Psoas muscle (tissue), 8 donors: Measurements from ENCODE around the gene LACTBL1. TPM values are rescaled to one million over a fixed set of nuclear protein-coding genes. Genes with fewer than 3 reads are reported as not detected.

Experiments
- ATAC-seq, 4 donors: fragments of 200-7000 bp; cut with Tn5 transposase; one replicate each; pipeline ENCODE4 v1.9.1; 2020; ENCODE audit warnings: moderate library complexity in 3 of 4, mild to moderate bottlenecking in 2 of 4
- DNase-seq, 2 donors: peaks; one replicate each; pipeline ENCODE4 v3.0.0-alpha.2; 2020
- H3K27ac ChIP-seq: fragments of 200-600 bp; one replicate; pipeline ENCODE4 v1.8.0; 2022
- H3K27me3 ChIP-seq, 3 donors: fragments of 200-600 bp in 1 of 3; one replicate each; pipeline versions ENCODE4 v1.6.1 to v1.8.0; 2013 to 2022; ENCODE audit warnings: low read length in 2 of 3, mild to moderate bottlenecking in 2 of 3, moderate library complexity in 1 of 3; ENCODE audit not compliant: insufficient read depth in 3 of 3
- H3K36me3 ChIP-seq, 2 donors: fragments of 200-600 bp in 1 of 2; one replicate each; pipeline versions ENCODE4 v1.6.1 to v1.8.0; 2013 to 2022; ENCODE audit warnings: low read depth in 1 of 2, mild to moderate bottlenecking in 1 of 2, moderate library complexity in 1 of 2; ENCODE audit not compliant: insufficient read depth in 1 of 2
- H3K4me1 ChIP-seq: fragments of 200-600 bp; one replicate; pipeline ENCODE4 v1.8.0; 2022
- H3K4me3 ChIP-seq: fragments of 200-600 bp; one replicate; pipeline ENCODE4 v1.8.0; 2022; ENCODE audit warnings: mild to moderate bottlenecking
- H3K9me3 ChIP-seq: fragments of 200-600 bp; one replicate; pipeline ENCODE4 v1.8.0; 2022
- CTCF ChIP-seq: fragments of 200-600 bp; IDR thresholded peaks from one replicate; pipeline ENCODE4 v1.8.0; 2022; ENCODE audit warnings: antibody characterized with exemption
- WGBS, 3 donors: extraction: QIAGEN DNeasy Blood & Tissue Kit; methylation state at CpG; one replicate each; pipeline versions ENCODE4 v1.1.6 to v1.1.7; 2013; 5-methylcytosine and 5-hydroxymethylcytosine counted together
- intact Hi-C, 2 donors: fragments of 100-400 bp; cut with DNase I; formaldehyde crosslinking; loops; one replicate each; pipeline versions ENCODE4 v1.11.0 to v1.14.2; 2022
- polyA plus RNA-seq, 3 donors: library from polyadenylated mRNA; stranded (reverse); fragments of 200-250 nt; gene quantifications; one replicate each; pipeline ENCODE4 v1.2.3, GENCODE V29; 2013
- total RNA-seq, 4 donors: library from RNA; stranded (reverse); fragmentation: NEBNext Ultra II Directional in 2 of 4; extraction: Animal tissue kit (Norgen Biotek cat#: 25700) in 2 of 4; gene quantifications; one replicate each; pipeline versions ENCODE4 v1.2.1 to v1.2.4, GENCODE V29; 2021 to 2023
- donor health status: healthy with polysubstance abuse.
- donor health status: DM: no; HTN: no; CAD: no; lungs with moderate emphysema.
- donor health status: Bipolar disorder and iron deficiency.
- donor health status: healthy.
- donor health status: DM: yes; HTN: yes; CAD: no.
- donor health status: DM: no; HTN: no; CAD: no.
- donor health status: DM: no; HTN: no; CAD: no.
- donor health status: DM: yes; HTN: yes; CAD: no.

The LACTBL1 gene
- total and polyA plus RNA-seq, 7 donors, result not detected

- TF ChIP-seq CTCF, result no peak
Measured at GRCh38 chr1:22908880-22909426, 63.7 kb downstream of the LACTBL1 start.

GRCh38 chr1:22907528-22907927 is 65.1 kb downstream of the LACTBL1 start:
- H3K27ac ChIP-seq, result no peak overlapping the region
- H3K36me3 ChIP-seq, result no peaks in the 10 kb centered on the region
- no peak for ATAC-seq
- no peak overlapping the region for H3K4me3 ChIP-seq
- DNase-seq, result no peak
- 87 to 96% (median 95%) methylated on average over 3 of the region's 3 CpGs for WGBS, 3 donors
- H3K9me3 ChIP-seq, result no peaks in the 10 kb centered on the region
- intact Hi-C loops, result no loop called here
- no peak for TF ChIP-seq CTCF
- H3K27me3 ChIP-seq, result peaks cover 0 to 7% (median 4%) of the 10 kb centered on the region in 3 donors
- H3K4me1 ChIP-seq, result no peaks in the 10 kb centered on the region

More at GRCh38 chr1:22908880-22909426, 63.7 kb downstream of the LACTBL1 start:
- peaks cover 0 to 13% (median 4%) of the 10 kb centered on the region in 3 donors for H3K27me3 ChIP-seq
- ATAC-seq, result no peak
- no peaks in the 10 kb centered on the region for H3K4me1 ChIP-seq
- WGBS, 3 donors, result 83 to 86% (median 84%) methylated on average over 11 of the region's 11 CpGs
- H3K9me3 ChIP-seq, result no peaks in the 10 kb centered on the region
- intact Hi-C loops, result no loop called here
- no peaks in the 10 kb centered on the region for H3K36me3 ChIP-seq
- no peak overlapping the region for H3K4me3 ChIP-seq
- DNase-seq, result no peak
- H3K27ac ChIP-seq, result no peak overlapping the region

GRCh38 chr1:22906968-22907367 is 65.7 kb downstream of the LACTBL1 start:
- no peaks in the 10 kb centered on the region for H3K36me3 ChIP-seq
- no peak for TF ChIP-seq CTCF
- H3K4me1 ChIP-seq, result no peaks in the 10 kb centered on the region
- 66 to 88% (median 78%) methylated on average over 2 of the region's 2 CpGs for WGBS, 3 donors
- H3K27ac ChIP-seq, result no peak overlapping the region
- no peaks in the 10 kb centered on the region for H3K9me3 ChIP-seq
- ATAC-seq (no peak), DNase-seq (no peak)
- H3K27me3 ChIP-seq, result peaks cover 0 to 7% (median 3%) of the 10 kb centered on the region in 3 donors
- H3K4me3 ChIP-seq, result no peak overlapping the region
- intact Hi-C loops, result no loop called here

- H3K36me3 ChIP-seq, result no peaks in the 10 kb centered on the region
- no peak for DNase-seq
- no peak overlapping the region for H3K4me3 ChIP-seq
- intact Hi-C loops, result no loop called here
- ATAC-seq, result no peak
- H3K27ac ChIP-seq, result no peak overlapping the region
- no peaks in the 10 kb centered on the region for H3K4me1 ChIP-seq
- TF ChIP-seq CTCF, result no peak
- WGBS, 3 donors, result 87 to 90% (median 89%) methylated on average over 3 of the region's 3 CpGs
- H3K9me3 ChIP-seq, result no peaks in the 10 kb centered on the region
- peaks cover 0 to 5% (median 0%) of the 10 kb centered on the region in 3 donors for H3K27me3 ChIP-seq
Measured at GRCh38 chr1:22903113-22903512, 69.6 kb downstream of the LACTBL1 start.

Other genes starting within 250 kb of the LACTBL1 start
- gene TEX46, start 43.0 kb upstream of the LACTBL1 start, total RNA-seq, result not detected
- not detected for gene TEX46, start 43.0 kb upstream of the LACTBL1 start, polyA plus RNA-seq
- 10 to 100 TPM; 37.5 to 46.3 (median 42.8) TPM for gene KDM1A, start 46.6 kb upstream of the LACTBL1 start, total RNA-seq
- gene KDM1A, start 46.6 kb upstream of the LACTBL1 start, polyA plus RNA-seq, result 10 to 100 TPM; 29.1 to 49.2 (median 35.8) TPM
- 10 to 100 TPM in 2 of 4 donors, 1 to 10 TPM in 2; 7.4 to 13.4 (median 10.2) TPM for gene LUZP1, start 196.0 kb upstream of the LACTBL1 start, total RNA-seq
- gene LUZP1, start 196.0 kb upstream of the LACTBL1 start, polyA plus RNA-seq, result 1 to 10 TPM; 1.5 to 6.6 (median 4.6) TPM
- not detected for gene HTR1D, start 244.6 kb upstream of the LACTBL1 start, total RNA-seq
- gene HTR1D, start 244.6 kb upstream of the LACTBL1 start, polyA plus RNA-seq, result under 1 TPM in 2 of 3 donors, not detected in 1; 0.03 to 0.06 TPM